CD4-positive, CD25-positive, alpha-beta regulatory T cell (primary cell): Measurements from ENCODE around the gene CFAP410. TPM values are rescaled to one million over a fixed set of nuclear protein-coding genes. Genes with fewer than 3 reads are reported as not detected.

ENCODE experiments used
- ATAC-seq, 2 donors: fragments of 150-1000 bp; cut with Tn5 transposase; one replicate each; pipeline ENCODE4 v1.10.0; 2021; ENCODE audit warnings: low read depth in 2 of 2, moderate number of reproducible peaks in 2 of 2, moderate library complexity in 1 of 2
- DNase-seq, 3 donors: peaks; one replicate each; pipeline versions ENCODE4 v3.0.0 to v3.0.0-alpha.2; 2012 to 2022; ENCODE audit warnings: mixed read lengths in 1 of 3
- H3K27ac ChIP-seq: one replicate; pipeline ENCODE4 v1.7.0; 2013; ENCODE audit warnings: mild to moderate bottlenecking, low read length; ENCODE audit not compliant: insufficient read depth, poor library complexity, severe bottlenecking
- H3K27me3 ChIP-seq: one replicate; pipeline ENCODE4 v1.7.0; 2013; ENCODE audit warnings: low read length; ENCODE audit not compliant: control insufficient read depth, insufficient read depth
- H3K36me3 ChIP-seq: one replicate; pipeline ENCODE4 v1.7.0; 2013; ENCODE audit warnings: mild to moderate bottlenecking, low read length, moderate library complexity; ENCODE audit not compliant: control insufficient read depth, insufficient read depth
- H3K4me1 ChIP-seq: 2 replicates; pipeline ENCODE4 v1.7.0; 2013; ENCODE audit warnings: mild to moderate bottlenecking, low read length; ENCODE audit not compliant: insufficient read depth, control insufficient read depth, poor library complexity, severe bottlenecking
- H3K4me3 ChIP-seq: one replicate; pipeline ENCODE4 v1.7.0; 2013; ENCODE audit warnings: low read depth, mild to moderate bottlenecking, low read length, moderate library complexity
- H3K9me3 ChIP-seq, 2 experiments: 1 replicate in 1 of 2; 2 replicates in 1 of 2; pipeline ENCODE4 v1.7.0; 2013; ENCODE audit warnings: low read length in 2 of 2, mild to moderate bottlenecking in 1 of 2, moderate library complexity in 1 of 2; ENCODE audit not compliant: control insufficient read depth in 2 of 2
- H3K27ac Mint-ChIP-seq, 3 donors: one replicate each; pipeline ENCODE4 v1.8.0; 2020 to 2022; ENCODE audit warnings: mild to moderate bottlenecking in 3 of 3, mixed read lengths in 3 of 3, moderate library complexity in 2 of 3
- H3K27me3 Mint-ChIP-seq: one replicate; pipeline ENCODE4 v1.8.0; 2022; ENCODE audit warnings: mild to moderate bottlenecking, mixed read lengths
- H3K36me3 Mint-ChIP-seq: one replicate; pipeline ENCODE4 v1.8.0; 2020; ENCODE audit warnings: mixed read lengths
- H3K4me1 Mint-ChIP-seq, 4 donors: one replicate each; pipeline ENCODE4 v1.8.0; 2020 to 2022; ENCODE audit warnings: mixed read lengths in 4 of 4, mild to moderate bottlenecking in 1 of 4
- H3K4me3 Mint-ChIP-seq, 4 donors: one replicate each; pipeline ENCODE4 v1.8.0; 2020 to 2022; ENCODE audit warnings: mild to moderate bottlenecking in 4 of 4, mixed read lengths in 4 of 4, moderate library complexity in 3 of 4
- H3K9me3 Mint-ChIP-seq, 7 donors: one replicate each; pipeline ENCODE4 v1.8.0; 2020 to 2022; ENCODE audit warnings: mixed read lengths in 7 of 7, mild to moderate bottlenecking in 3 of 7, moderate library complexity in 2 of 7
- polyA plus RNA-seq, 4 donors: library from polyadenylated mRNA; unstranded; fragments of 300-500 nt; fragmentation: Illumina TruSeq; gene quantifications; one replicate each; pipeline ENCODE4 v1.2.3, GENCODE V29; 2021
- total RNA-seq: library from RNA; stranded (reverse); gene quantifications from one replicate; pipeline ENCODE4 v1.2.3, GENCODE V29; 2022

CFAP410 gene
- total and polyA plus RNA-seq, 5 donors from 2014 or later, result 16.4 to 49.1 (median 17.2) TPM

DNA sequence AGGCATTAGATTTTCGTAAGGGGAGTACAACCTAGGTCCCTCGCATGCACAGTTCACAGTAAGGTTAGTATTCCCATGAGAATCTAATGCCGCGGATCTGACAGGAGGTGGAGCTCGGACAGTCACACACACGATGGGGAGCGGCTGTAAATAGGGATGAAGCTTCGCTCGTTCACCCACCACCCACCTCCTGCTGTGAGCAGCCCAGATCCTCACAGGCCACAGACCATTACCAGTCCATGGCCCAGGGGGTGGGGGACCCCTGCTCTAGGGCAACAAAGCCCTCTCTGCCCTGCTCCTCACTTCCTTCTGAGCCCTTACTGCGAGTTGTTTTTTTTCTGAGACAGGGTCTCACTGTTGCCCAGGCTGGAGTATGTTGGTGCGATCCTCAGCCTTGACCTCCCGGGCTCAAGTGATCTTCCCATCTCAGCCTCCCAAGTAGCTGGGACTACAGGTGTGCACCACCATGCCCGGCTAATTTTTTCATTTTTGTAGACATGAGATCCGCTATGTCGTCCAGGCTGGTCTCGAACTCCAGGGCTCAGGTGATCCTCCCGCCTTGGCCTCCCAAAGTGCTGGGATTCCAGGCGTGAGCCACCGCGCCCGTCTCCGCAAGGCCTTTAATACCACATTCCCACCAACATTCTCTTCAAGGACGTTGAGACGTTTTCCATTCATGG lies 35.6 kb upstream of the CFAP410 start:
- H3K9me3 Mint-ChIP-seq, result no peaks in the 10 kb centered on the region
- Histone ChIP-seq H3K27me3 (no peaks in the 10 kb centered on the region), H3K27ac (no peak overlapping the region), H3K4me3 (no peak overlapping the region), H3K4me1 (peaks cover 6% of the 10 kb centered on the region), H3K36me3 (no peaks in the 10 kb centered on the region), H3K9me3 (no peaks in the 10 kb centered on the region)
- DNase-seq, result no peak
- no peaks in the 10 kb centered on the region for H3K36me3 Mint-ChIP-seq
- H3K4me1 Mint-ChIP-seq, result peaks cover 0 to 15% (median 6%) of the 10 kb centered on the region in 4 donors
- H3K27ac Mint-ChIP-seq, result no peak overlapping the region
- H3K4me3 Mint-ChIP-seq, result no peak overlapping the region
- no peak for ATAC-seq
- no peaks in the 10 kb centered on the region for H3K27me3 Mint-ChIP-seq

DNA sequence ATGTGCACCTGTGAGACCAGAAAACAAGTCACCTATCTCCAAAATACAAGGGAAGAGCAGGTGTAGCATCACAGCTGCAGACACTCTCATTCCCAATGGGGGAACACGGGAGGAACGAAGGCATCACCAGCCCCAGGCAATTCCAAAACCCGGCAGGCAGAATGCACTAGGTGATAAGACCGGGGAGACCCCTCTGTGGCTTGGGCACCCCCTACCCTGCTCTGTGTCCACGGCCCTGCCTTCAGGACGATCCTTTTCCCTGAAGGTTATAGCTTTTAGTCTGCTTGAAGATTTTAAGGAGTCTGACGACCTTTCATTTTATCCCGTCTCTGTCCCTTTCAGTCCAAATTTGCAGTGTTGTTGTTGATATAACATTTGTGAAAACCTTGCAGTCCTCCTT lies 33.4 kb upstream of the CFAP410 start:
- H3K27ac Mint-ChIP-seq, result no peak overlapping the region
- H3K36me3 ChIP-seq, result no peaks in the 10 kb centered on the region
- no peak for DNase-seq

DNA sequence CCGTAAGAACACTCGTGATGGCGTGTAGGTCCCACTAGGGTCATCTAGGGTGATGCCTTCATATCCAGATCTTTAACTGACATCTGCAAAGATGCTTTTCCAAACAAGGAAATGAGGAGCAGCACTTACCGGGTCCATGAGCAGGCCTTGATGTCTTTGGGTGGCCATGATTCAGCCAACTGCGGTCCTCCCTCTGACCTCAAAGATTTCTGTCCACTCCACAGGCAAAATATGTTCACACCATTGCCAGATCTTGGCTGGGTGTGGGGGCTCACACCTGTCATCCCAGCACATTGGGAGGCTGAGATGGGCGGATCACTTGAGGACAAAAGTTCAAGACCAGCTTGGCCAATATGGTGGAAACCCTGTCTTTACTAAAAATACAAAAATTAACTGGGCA lies 32.4 kb upstream of the CFAP410 start:
- Mint-ChIP-seq H3K4me1 (peaks cover 0 to 18% (median 6%) of the 10 kb centered on the region in 4 donors), H3K9me3 (no peaks in the 10 kb centered on the region), H3K4me3 (no peak overlapping the region), H3K27ac (no peak overlapping the region), H3K36me3 (no peaks in the 10 kb centered on the region), H3K27me3 (peaks cover 5% of the 10 kb centered on the region)
- Histone ChIP-seq H3K27me3 (no peaks in the 10 kb centered on the region), H3K4me3 (no peak overlapping the region), H3K36me3 (no peaks in the 10 kb centered on the region), H3K4me1 (peaks cover 6% of the 10 kb centered on the region), H3K27ac (no peak overlapping the region), H3K9me3 (no peaks in the 10 kb centered on the region)
- ATAC-seq, result no peak
- DNase-seq, result no peak

More for the DNA sequence above, 33.4 kb upstream of the CFAP410 start:
- H3K4me3 Mint-ChIP-seq, result no peak overlapping the region
- peaks cover 0 to 18% (median 6%) of the 10 kb centered on the region in 4 donors for H3K4me1 Mint-ChIP-seq
- no peak overlapping the region for H3K4me3 ChIP-seq
- peaks cover 3% of the 10 kb centered on the region for H3K27me3 Mint-ChIP-seq
- no peaks in the 10 kb centered on the region for H3K9me3 ChIP-seq
- H3K4me1 ChIP-seq, result peaks cover 6% of the 10 kb centered on the region
- no peaks in the 10 kb centered on the region for H3K36me3 Mint-ChIP-seq
- no peaks in the 10 kb centered on the region for H3K27me3 ChIP-seq
- H3K9me3 Mint-ChIP-seq, result no peaks in the 10 kb centered on the region
- no peak for ATAC-seq
- H3K27ac ChIP-seq, result no peak overlapping the region

GRCh38 chr21:44370786-44371410 lies 31.7 kb upstream of the CFAP410 start:
- Mint-ChIP-seq H3K36me3 (no peaks in the 10 kb centered on the region), H3K27me3 (peaks cover 5% of the 10 kb centered on the region), H3K27ac (no peak overlapping the region)

GRCh38 chr21:44370027-44370735 lies 31.0 kb upstream of the CFAP410 start:
- Mint-ChIP-seq H3K9me3 (no peaks in the 10 kb centered on the region), H3K27ac (no peak overlapping the region), H3K4me1 (peaks cover 0 to 5% (median 1%) of the 10 kb centered on the region in 4 donors), H3K4me3 (no peak overlapping the region), H3K36me3 (no peaks in the 10 kb centered on the region), H3K27me3 (peaks cover 5% of the 10 kb centered on the region)
- H3K27ac ChIP-seq, result no peak overlapping the region
- no peaks in the 10 kb centered on the region for H3K9me3 ChIP-seq
- ATAC-seq (no peak), DNase-seq (no peak)
- no peak overlapping the region for H3K4me3 ChIP-seq
- H3K4me1 ChIP-seq, result peaks cover 2% of the 10 kb centered on the region
- H3K36me3 ChIP-seq, result no peaks in the 10 kb centered on the region
- H3K27me3 ChIP-seq, result no peaks in the 10 kb centered on the region

More at GRCh38 chr21:44370786-44371410, 31.7 kb upstream of the CFAP410 start:
- H3K4me1 Mint-ChIP-seq, result peaks cover 0 to 12% (median 6%) of the 10 kb centered on the region in 4 donors
- ATAC-seq, result no peak
- no peaks in the 10 kb centered on the region for H3K36me3 ChIP-seq
- H3K4me3 Mint-ChIP-seq, result peak overlapping the region in 1 of 4 donors; percentile 21
- H3K9me3 ChIP-seq, result no peaks in the 10 kb centered on the region
- H3K27ac ChIP-seq, result no peak overlapping the region
- DNase-seq, result no peak
- H3K9me3 Mint-ChIP-seq, result no peaks in the 10 kb centered on the region
- H3K27me3 ChIP-seq, result no peaks in the 10 kb centered on the region
- peaks cover 6% of the 10 kb centered on the region for H3K4me1 ChIP-seq
- no peak overlapping the region for H3K4me3 ChIP-seq

DNA sequence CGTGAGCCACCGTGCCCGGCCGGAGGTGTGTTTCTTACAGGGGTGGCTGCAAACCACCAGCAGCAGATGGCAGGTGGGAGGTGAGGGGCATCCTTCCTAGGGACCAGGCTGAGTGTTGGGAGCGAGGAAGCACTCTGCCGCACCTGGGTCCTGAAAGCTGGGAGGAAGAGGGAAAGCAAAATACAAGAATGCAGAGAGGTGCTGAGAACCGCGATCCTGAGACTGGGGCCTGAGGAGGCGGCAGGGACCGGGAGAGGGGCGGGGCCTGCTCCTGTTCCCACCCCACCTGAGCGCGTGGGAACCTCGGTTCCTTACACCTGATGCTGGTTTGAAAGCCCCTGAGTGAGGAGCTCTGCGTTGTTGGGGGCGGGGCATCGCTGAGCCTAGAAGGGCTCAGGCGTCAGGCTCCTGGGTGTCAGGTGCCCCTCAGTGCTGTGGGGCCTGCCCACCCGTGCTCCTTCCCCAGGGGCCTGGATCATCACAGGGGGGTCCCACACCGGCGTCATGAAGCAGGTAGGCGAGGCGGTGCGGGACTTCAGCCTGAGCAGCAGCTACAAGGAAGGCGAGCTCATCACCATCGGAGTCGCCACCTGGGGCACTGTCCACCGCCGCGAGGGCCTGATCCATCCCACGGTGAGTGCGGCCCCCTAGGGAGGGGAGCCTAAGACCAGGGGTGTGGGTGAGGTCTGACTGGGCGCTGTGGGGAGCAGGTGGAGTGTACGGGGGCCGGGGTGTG lies 29.7 kb upstream of the CFAP410 start:
- Mint-ChIP-seq H3K27me3 (peaks cover 5% of the 10 kb centered on the region), H3K9me3 (peaks cover 0 to under 1% (median 0%) of the 10 kb centered on the region in 7 donors), H3K4me3 (no peak overlapping the region), H3K27ac (no peak overlapping the region), H3K4me1 (peaks cover 0 to 3% (median 0%) of the 10 kb centered on the region in 4 donors), H3K36me3 (no peaks in the 10 kb centered on the region)
- H3K36me3 ChIP-seq, result no peaks in the 10 kb centered on the region
- H3K27ac ChIP-seq, result no peak overlapping the region
- H3K4me3 ChIP-seq, result no peak overlapping the region
- no peaks in the 10 kb centered on the region for H3K4me1 ChIP-seq
- ATAC-seq, result no peak
- H3K9me3 ChIP-seq, result no peaks in the 10 kb centered on the region
- H3K27me3 ChIP-seq, result no peaks in the 10 kb centered on the region
- DNase-seq, result no peak

DNA sequence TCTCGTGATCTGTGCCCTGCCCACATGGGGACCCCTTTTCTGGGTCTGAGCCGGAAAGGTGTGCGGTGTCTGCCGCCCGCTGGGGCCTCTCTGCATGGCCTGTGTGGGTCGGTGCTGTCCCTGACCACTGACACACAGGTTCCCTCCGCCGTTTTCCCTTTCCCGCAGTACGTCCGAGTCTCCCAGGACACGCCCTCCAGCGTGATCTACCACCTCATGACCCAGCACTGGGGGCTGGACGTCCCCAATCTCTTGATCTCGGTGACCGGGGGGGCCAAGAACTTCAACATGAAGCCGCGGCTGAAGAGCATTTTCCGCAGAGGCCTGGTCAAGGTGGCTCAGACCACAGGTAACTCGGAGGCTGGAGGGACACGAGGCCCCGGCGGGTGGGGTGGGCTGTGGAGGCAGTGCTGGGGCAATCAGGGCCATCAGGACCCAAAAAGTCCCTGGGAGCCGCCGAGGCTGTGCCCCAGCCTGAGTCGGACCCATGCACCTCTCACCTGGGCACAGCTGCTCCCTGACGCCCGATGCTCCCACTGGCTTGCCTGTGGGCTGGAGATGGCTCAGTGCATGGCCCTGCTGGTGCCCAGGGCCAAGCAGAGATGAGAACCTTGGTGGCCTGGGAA lies 27.5 kb upstream of the CFAP410 start:
- H3K4me1 ChIP-seq, result no peaks in the 10 kb centered on the region
- no peaks in the 10 kb centered on the region for H3K27me3 ChIP-seq
- peaks cover 0 to 7% of the 10 kb centered on the region in 2 experiments for H3K9me3 ChIP-seq
- no peak overlapping the region for H3K4me3 ChIP-seq
- Mint-ChIP-seq H3K36me3 (no peaks in the 10 kb centered on the region), H3K9me3 (peaks cover 0 to 11% (median 6%) of the 10 kb centered on the region in 7 donors), H3K4me3 (no peak overlapping the region), H3K27ac (no peak overlapping the region), H3K27me3 (peaks cover 5% of the 10 kb centered on the region), H3K4me1 (peaks cover 0 to 5% (median 1%) of the 10 kb centered on the region in 4 donors)
- H3K36me3 ChIP-seq, result no peaks in the 10 kb centered on the region
- H3K27ac ChIP-seq, result no peak overlapping the region
- DNase-seq, result no peak
- ATAC-seq, result no peak
